ENCODE measurements around the gene ABL2. TPM values are rescaled to one million over a fixed set of nuclear protein-coding genes. Genes with fewer than 3 reads are reported as not detected.

Gene ABL2
- polyA plus RNA-seq, 1 donor = 8.6 TPM

- DNase-seq = no peak
Observed at GRCh38 chr1:179090923-179091322, 138.6 kb downstream of the ABL2 start.

- DNase-seq = no peak
Observed at GRCh38 chr1:179090522-179090921, 139.0 kb downstream of the ABL2 start.

- DNase-seq = no peak
Observed at GRCh38 chr1:179089827-179090482, 139.5 kb downstream of the ABL2 start.

GRCh38 chr1:179087665-179088064 is 141.8 kb downstream of the ABL2 start:
- no peak for DNase-seq

GRCh38 chr1:179083533-179083932 is 145.9 kb downstream of the ABL2 start:
- no peak for DNase-seq

GRCh38 chr1:179082999-179083335 is 146.5 kb downstream of the ABL2 start:
- no peak for DNase-seq

- DNase-seq = no peak
Observed at GRCh38 chr1:179082333-179082998, 147.0 kb downstream of the ABL2 start.

- DNase-seq = peak; percentile 93
Observed at GRCh38 chr1:179081687-179082332, 147.7 kb downstream of the ABL2 start, which contains the start of gene TOR3A. Gene TOR3A, plus strand, starts transcription at chr1:179082070. Its CDS starts 59 bp downstream, at chr1:179082129.

- DNase-seq = no peak
Observed at GRCh38 chr1:179080866-179081686, 148.4 kb downstream of the ABL2 start.

GRCh38 chr1:179079113-179079761 is 150.2 kb downstream of the ABL2 start:
- peak; percentile 64 for DNase-seq

- DNase-seq = no peak
Observed at GRCh38 chr1:179077396-179077795, 152.1 kb downstream of the ABL2 start.

- no peak for DNase-seq
Observed at GRCh38 chr1:179066471-179066870, 163.0 kb downstream of the ABL2 start.

- no peak for DNase-seq
Observed at GRCh38 chr1:179061360-179062282, 167.9 kb downstream of the ABL2 start.

GRCh38 chr1:179058487-179059483 is 170.7 kb downstream of the ABL2 start:
- no peak for DNase-seq

- DNase-seq = no peak
Observed at GRCh38 chr1:179055937-179056336, 173.5 kb downstream of the ABL2 start.

GRCh38 chr1:179053486-179053885 is 176.0 kb downstream of the ABL2 start:
- DNase-seq = no peak

GRCh38 chr1:179052776-179053175 is 176.7 kb downstream of the ABL2 start:
- DNase-seq = no peak

Data from hindlimb muscle (tissue), 1 donor.